Astrocyte (in vitro differentiated cells and primary cell): Measurements from ENCODE around the gene ASH1L.

ENCODE experiments used
- CTCF ChIP-seq: IDR thresholded peaks from 2 replicates; pipeline ENCODE4 v1.5.1; 2011; ENCODE audit warnings: low read depth, mild to moderate bottlenecking, inconsistent platforms, low read length, moderate library complexity; ENCODE audit not compliant: insufficient read depth
- EZH2 ChIP-seq: IDR thresholded peaks from 2 replicates; pipeline ENCODE4 v1.6.1; 2012; ENCODE audit warnings: mild to moderate bottlenecking, low read length, inconsistent platforms; ENCODE audit not compliant: insufficient read depth

DNA sequence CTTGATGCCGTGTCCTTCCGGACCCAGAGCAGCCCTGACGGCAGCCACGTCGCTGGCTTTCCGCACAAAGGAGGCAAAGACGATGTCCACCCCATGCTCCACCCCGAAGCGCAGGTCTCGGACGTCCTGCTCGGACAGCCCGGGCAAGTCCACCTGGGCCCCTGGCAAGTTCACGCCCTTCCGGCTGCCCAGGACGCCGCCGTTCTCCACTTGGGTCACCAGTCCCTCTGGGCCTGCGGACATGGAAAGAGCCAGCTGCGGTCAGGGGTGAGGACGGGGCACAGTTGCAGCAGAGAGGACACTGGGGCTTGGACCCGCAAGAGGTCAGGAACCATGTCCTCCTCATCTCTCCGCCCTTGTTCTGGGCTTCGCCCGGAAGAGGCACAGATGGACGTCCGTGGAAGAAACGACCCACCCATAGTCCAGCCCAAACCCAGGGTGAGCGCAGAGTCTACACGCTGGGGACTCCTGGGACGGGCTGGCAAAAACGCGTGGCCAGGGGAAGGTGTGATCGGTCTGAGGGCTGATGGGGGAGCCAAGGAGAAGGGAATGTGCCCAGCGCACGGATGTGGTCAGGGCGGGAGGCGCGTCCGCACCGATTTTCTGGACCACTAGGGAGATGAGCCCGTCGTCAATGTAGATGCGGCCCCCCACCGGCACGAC, 268.0 kb downstream of the ASH1L start:
- TF ChIP-seq CTCF (no peak), EZH2 (no peak)
